ENCODE results near the gene IRGC. TPM values are rescaled to one million over a fixed set of nuclear protein-coding genes. Genes with fewer than 3 reads are reported as not detected.

The IRGC gene
- total and polyA plus RNA-seq, 2 of the 13 experiments (the other 11 are each of a cell fraction or from before 2014, with no cell fraction given): not detected

DNA sequence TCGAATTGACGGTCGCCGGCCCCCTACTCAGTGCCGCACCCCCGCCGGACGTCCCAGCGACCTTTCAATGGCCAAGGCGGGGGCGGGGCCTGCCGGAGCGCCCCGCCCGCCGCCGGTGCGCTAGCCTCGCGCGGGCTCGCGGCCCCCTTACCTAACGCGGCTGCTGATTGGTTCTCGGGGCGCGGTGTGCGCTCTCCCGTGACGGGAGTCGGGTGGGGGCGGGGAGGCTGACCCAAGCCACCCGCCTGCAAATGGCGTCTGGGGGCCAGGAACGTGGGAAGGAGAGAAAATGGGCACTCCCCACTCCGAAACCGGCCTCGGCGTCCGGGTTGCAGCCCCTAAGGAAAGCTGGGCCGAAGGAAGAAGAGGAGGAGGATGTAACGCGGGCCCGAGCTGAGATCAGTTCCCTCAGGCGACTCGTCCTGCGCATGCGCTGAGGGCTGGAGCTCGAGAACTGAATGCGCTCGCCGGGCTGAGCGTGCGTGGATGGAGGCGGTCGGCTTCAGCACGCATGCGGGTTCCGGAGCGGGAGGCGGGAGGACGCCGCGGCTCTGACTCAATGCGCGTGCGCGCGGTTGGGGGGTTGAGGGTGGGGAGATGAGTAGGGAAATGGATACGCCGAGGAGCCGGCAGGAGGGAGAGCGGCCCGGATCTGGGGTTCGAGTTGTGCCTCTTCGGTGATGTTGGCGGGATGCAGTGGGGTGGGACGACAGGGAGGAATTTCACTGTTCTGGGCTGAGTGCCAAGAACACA is 38.8 kb downstream of the IRGC start, which contains the start of gene SMG9 (continued):
- TF ChIP-seq ZNF816 (CRISPR knock-in tag; IDR thresholded peaks at IDR 0.05; ENCODE audit: borderline replicate concordance): peak; percentile 32; the same call in 1 of the 2 replicates
- TF ChIP-seq, protein P1, sequence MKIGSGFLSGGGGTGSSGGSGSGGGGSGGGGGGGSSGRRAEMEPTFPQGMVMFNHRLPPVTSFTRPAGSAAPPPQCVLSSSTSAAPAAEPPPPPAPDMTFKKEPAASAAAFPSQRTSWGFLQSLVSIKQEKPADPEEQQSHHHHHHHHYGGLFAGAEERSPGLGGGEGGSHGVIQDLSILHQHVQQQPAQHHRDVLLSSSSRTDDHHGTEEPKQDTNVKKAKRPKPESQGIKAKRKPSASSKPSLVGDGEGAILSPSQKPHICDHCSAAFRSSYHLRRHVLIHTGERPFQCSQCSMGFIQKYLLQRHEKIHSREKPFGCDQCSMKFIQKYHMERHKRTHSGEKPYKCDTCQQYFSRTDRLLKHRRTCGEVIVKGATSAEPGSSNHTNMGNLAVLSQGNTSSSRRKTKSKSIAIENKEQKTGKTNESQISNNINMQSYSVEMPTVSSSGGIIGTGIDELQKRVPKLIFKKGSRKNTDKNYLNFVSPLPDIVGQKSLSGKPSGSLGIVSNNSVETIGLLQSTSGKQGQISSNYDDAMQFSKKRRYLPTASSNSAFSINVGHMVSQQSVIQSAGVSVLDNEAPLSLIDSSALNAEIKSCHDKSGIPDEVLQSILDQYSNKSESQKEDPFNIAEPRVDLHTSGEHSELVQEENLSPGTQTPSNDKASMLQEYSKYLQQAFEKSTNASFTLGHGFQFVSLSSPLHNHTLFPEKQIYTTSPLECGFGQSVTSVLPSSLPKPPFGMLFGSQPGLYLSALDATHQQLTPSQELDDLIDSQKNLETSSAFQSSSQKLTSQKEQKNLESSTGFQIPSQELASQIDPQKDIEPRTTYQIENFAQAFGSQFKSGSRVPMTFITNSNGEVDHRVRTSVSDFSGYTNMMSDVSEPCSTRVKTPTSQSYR (CRISPR knock-in tag; IDR thresholded peaks at IDR 0.05; ENCODE audit: borderline replicate concordance): peak; percentile 94
- no peak; the same call in 1 of the 2 replicates for TF ChIP-seq ESRRA (CRISPR knock-in tag; IDR thresholded peaks at IDR 0.05; ENCODE audit: low read depth)
- TF ChIP-seq, protein P2, sequence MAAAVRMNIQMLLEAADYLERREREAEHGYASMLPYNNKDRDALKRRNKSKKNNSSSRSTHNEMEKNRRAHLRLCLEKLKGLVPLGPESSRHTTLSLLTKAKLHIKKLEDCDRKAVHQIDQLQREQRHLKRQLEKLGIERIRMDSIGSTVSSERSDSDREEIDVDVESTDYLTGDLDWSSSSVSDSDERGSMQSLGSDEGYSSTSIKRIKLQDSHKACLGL (CRISPR knock-in tag; IDR thresholded peaks at IDR 0.05): peak; percentile 71
- TF ChIP-seq HOXA5 (CRISPR knock-in tag; IDR thresholded peaks at IDR 0.05): peak; percentile 22; the same call in 1 of the 2 replicates
- peak; percentile 24; the same call in 1 of the 2 replicates for TF ChIP-seq ISL2 (CRISPR knock-in tag; IDR thresholded peaks at IDR 0.05)
- no peak for TF ChIP-seq ZNF138 (CRISPR knock-in tag; IDR thresholded peaks at IDR 0.05; ENCODE audit: low read depth)
- TF ChIP-seq ZNF432 (CRISPR knock-in tag; IDR thresholded peaks at IDR 0.05; ENCODE audit: borderline replicate concordance): no peak
- TF ChIP-seq DR1 (CRISPR knock-in tag; IDR thresholded peaks at IDR 0.05): 0 out of 2 replicates have a peak, but pooled peaks have one; percentile 48

Data from HepG2 (cell line).